NCI-H69 (cell line): Measurements from ENCODE around the gene CCNJL.
"Not testable (repeated sequence)": the region's sequence is repeated elsewhere in the genome, so short reads cannot be mapped to it uniquely, and the experiment has no call there.

Experiments
- DNase-seq: peaks from one replicate; lab custom pipeline; 2025; lab: John Stamatoyannopoulos, UW

CCNJL gene

GRCh38 chr5:160260881-160261815 lies 51.2 kb downstream of the CCNJL start:
- DNase-seq, result no peak

GRCh38 chr5:160260006-160260775 lies 52.2 kb downstream of the CCNJL start:
- DNase-seq, result no peak

- DNase-seq, result no peak
Measured at GRCh38 chr5:160259341-160259740, 53.0 kb downstream of the CCNJL start.

GRCh38 chr5:160254706-160255105 lies 57.7 kb downstream of the CCNJL start:
- no peak for DNase-seq

- no peak for DNase-seq
Measured at GRCh38 chr5:160253441-160253840, 58.9 kb downstream of the CCNJL start.

- DNase-seq, result no peak
Measured at GRCh38 chr5:160252916-160253315, 59.4 kb downstream of the CCNJL start.

GRCh38 chr5:160251406-160252155 lies 60.8 kb downstream of the CCNJL start:
- no peak for DNase-seq

GRCh38 chr5:160250826-160251225 lies 61.5 kb downstream of the CCNJL start:
- no peak for DNase-seq

- DNase-seq, result peak; percentile 36
Measured at GRCh38 chr5:160250226-160250625, 62.1 kb downstream of the CCNJL start.

- not testable (repeated sequence) for DNase-seq
Measured at GRCh38 chr5:160249570-160249969, 62.8 kb downstream of the CCNJL start.

GRCh38 chr5:160245506-160246086 lies 66.8 kb downstream of the CCNJL start:
- DNase-seq, result peak; percentile 90

- DNase-seq, result no peak
Measured at GRCh38 chr5:160242145-160242544, 70.2 kb downstream of the CCNJL start.

GRCh38 chr5:160240350-160240749 lies 72.0 kb downstream of the CCNJL start:
- peak; percentile 61 for DNase-seq

- no peak for DNase-seq
Measured at GRCh38 chr5:160237571-160238093, 74.7 kb downstream of the CCNJL start.

- DNase-seq, result no peak
Measured at GRCh38 chr5:160235731-160236130, 76.6 kb downstream of the CCNJL start.

- DNase-seq, result no peak
Measured at GRCh38 chr5:160233215-160233614, 79.1 kb downstream of the CCNJL start.

GRCh38 chr5:160231783-160232342 lies 80.5 kb downstream of the CCNJL start:
- DNase-seq, result no peak

- DNase-seq, result no peak
Measured at GRCh38 chr5:160230686-160231527, 81.5 kb downstream of the CCNJL start.

GRCh38 chr5:160229190-160229742 lies 83.1 kb downstream of the CCNJL start, which contains the start of gene FABP6:
Gene FABP6, plus strand, starts transcription at chr5:160229506. Its CDS starts 52 bp downstream, at chr5:160229558.
- DNase-seq, result no peak

- DNase-seq, result no peak
Measured at GRCh38 chr5:160227012-160227411, 85.4 kb downstream of the CCNJL start.
